Ishikawa (cell line): ENCODE measurements around the gene LILRB3.

Experiments
- CEBPB ChIP-seq: IDR thresholded peaks from 2 replicates; pipeline ENCODE4 v1.6.1; 2012
- CREB1 ChIP-seq: IDR thresholded peaks from 2 replicates; pipeline ENCODE4 v1.6.1; 2012; ENCODE audit warnings: low read depth
- EGR1 ChIP-seq: IDR thresholded peaks from 2 replicates; pipeline ENCODE4 v1.6.1; 2012
- EP300 ChIP-seq: IDR thresholded peaks from 2 replicates; pipeline ENCODE4 v1.6.1; 2012; ENCODE audit warnings: borderline replicate concordance
- NFIC ChIP-seq: IDR thresholded peaks from 2 replicates; pipeline ENCODE4 v1.6.1; 2012
- RAD21 ChIP-seq: IDR thresholded peaks from 2 replicates; pipeline ENCODE4 v1.6.1; 2012; ENCODE audit warnings: low read depth
- TAF1 ChIP-seq: IDR thresholded peaks from 2 replicates; pipeline ENCODE4 v1.6.1; 2012; ENCODE audit warnings: low read depth, mild to moderate bottlenecking
- TCF12 ChIP-seq: IDR thresholded peaks from 2 replicates; pipeline ENCODE4 v1.6.1; 2012; ENCODE audit warnings: low read depth
- TEAD4 ChIP-seq: IDR thresholded peaks from 2 replicates; pipeline ENCODE4 v1.6.1; 2012
- YY1 ChIP-seq: IDR thresholded peaks from 2 replicates; pipeline ENCODE4 v1.6.1; 2012; ENCODE audit warnings: low read depth
- ZBTB7A ChIP-seq: IDR thresholded peaks from 2 replicates; pipeline ENCODE4 v1.6.1; 2012; ENCODE audit warnings: low read depth
- TF ChIP-seq, protein P1 (sequence below): IDR thresholded peaks from 2 replicates; pipeline ENCODE4 v1.6.1; 2012
- TF ChIP-seq, protein P2 (sequence below): IDR thresholded peaks from 2 replicates; pipeline ENCODE4 v1.6.1; 2012
- TF ChIP-seq, protein P3 (sequence below): IDR thresholded peaks from 2 replicates; pipeline ENCODE4 v1.6.1; 2012; ENCODE audit warnings: low read depth, mild to moderate bottlenecking

DNA sequence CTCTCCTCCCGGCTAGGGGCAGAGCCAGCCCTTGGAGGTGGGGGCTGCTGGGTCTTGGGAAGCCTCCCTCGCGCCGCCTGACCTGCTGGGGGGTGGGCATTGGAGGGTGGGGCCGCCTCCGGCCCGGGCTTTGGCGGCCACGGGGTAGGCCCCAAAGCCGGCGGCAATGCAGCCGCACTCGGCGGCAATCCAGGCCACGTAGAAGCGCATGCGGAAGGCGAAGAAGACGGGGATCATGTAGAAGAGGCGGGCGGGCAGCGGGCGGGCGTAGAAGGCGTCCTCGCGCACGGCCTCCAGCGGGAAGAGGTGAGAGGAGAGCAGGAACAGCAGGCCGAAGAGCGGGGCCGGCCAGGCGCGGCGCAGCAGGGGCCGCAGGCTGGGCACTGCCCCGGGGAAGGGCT lies 42.1 kb downstream of the LILRB3 start:
- TF ChIP-seq CREB1 (no peak), RAD21 (no peak), EP300 (no peak), TCF12 (no peak), YY1 (no peak), TAF1 (no peak), CEBPB (no peak), EGR1 (no peak), ZBTB7A (no peak), TEAD4 (no peak), NFIC (no peak)
- TF ChIP-seq, protein P1, sequence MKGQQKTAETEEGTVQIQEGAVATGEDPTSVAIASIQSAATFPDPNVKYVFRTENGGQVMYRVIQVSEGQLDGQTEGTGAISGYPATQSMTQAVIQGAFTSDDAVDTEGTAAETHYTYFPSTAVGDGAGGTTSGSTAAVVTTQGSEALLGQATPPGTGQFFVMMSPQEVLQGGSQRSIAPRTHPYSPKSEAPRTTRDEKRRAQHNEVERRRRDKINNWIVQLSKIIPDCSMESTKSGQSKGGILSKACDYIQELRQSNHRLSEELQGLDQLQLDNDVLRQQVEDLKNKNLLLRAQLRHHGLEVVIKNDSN = no peak
- TF ChIP-seq, protein P2, sequence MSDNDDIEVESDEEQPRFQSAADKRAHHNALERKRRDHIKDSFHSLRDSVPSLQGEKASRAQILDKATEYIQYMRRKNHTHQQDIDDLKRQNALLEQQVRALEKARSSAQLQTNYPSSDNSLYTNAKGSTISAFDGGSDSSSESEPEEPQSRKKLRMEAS = no peak
- TF ChIP-seq, protein P3, sequence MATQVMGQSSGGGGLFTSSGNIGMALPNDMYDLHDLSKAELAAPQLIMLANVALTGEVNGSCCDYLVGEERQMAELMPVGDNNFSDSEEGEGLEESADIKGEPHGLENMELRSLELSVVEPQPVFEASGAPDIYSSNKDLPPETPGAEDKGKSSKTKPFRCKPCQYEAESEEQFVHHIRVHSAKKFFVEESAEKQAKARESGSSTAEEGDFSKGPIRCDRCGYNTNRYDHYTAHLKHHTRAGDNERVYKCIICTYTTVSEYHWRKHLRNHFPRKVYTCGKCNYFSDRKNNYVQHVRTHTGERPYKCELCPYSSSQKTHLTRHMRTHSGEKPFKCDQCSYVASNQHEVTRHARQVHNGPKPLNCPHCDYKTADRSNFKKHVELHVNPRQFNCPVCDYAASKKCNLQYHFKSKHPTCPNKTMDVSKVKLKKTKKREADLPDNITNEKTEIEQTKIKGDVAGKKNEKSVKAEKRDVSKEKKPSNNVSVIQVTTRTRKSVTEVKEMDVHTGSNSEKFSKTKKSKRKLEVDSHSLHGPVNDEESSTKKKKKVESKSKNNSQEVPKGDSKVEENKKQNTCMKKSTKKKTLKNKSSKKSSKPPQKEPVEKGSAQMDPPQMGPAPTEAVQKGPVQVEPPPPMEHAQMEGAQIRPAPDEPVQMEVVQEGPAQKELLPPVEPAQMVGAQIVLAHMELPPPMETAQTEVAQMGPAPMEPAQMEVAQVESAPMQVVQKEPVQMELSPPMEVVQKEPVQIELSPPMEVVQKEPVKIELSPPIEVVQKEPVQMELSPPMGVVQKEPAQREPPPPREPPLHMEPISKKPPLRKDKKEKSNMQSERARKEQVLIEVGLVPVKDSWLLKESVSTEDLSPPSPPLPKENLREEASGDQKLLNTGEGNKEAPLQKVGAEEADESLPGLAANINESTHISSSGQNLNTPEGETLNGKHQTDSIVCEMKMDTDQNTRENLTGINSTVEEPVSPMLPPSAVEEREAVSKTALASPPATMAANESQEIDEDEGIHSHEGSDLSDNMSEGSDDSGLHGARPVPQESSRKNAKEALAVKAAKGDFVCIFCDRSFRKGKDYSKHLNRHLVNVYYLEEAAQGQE = no peak
